Tibial nerve (tissue), 4 donors: ENCODE results near the gene INS.

Source experiments
- CTCF ChIP-seq, 5 experiments: fragments of 200-600 bp in 3 of 5; fragments of 450-650 bp in 2 of 5; sonication (generic) in 3 of 5; IDR thresholded peaks; one replicate each; pipeline ENCODE4 v1.5.1; 2016 to 2019; ENCODE audit warnings: antibody characterized with exemption in 5 of 5, mild to moderate bottlenecking in 3 of 5, moderate library complexity in 2 of 5
- EP300 ChIP-seq, 2 donors: sonication (generic); formaldehyde crosslinking; IDR thresholded peaks; one replicate each; pipeline ENCODE4 v1.6.1; 2017; ENCODE audit warnings: antibody characterized with exemption in 2 of 2, mild to moderate bottlenecking in 1 of 2
- POLR2A ChIP-seq, 2 donors: fragments of 450-650 bp; IDR thresholded peaks; one replicate each; pipeline ENCODE4 v1.6.1; 2017; ENCODE audit warnings: antibody characterized with exemption in 2 of 2, mild to moderate bottlenecking in 2 of 2, moderate library complexity in 2 of 2

- TF ChIP-seq CTCF (IDR thresholded peaks at IDR 0.05) (no peak), POLR2A (IDR thresholded peaks at IDR 0.05) (no peak), EP300 (IDR thresholded peaks at IDR 0.05) (no peak)
Observed at GRCh38 chr11:2142762-2143202, 18.2 kb downstream of the INS start.
